MCF 10A (cell line): ENCODE measurements around the gene ERLEC1. TPM values are rescaled to one million over a fixed set of nuclear protein-coding genes. Genes with fewer than 3 reads are reported as not detected.
A peak's percentile ranks its signal among the peaks of the same experiment; 100 is the strongest.

Experiments used
- BruUV-seq: library from RNA; stranded (reverse); fragments of 400-500 nt; replicated peaks from 2 replicates; lab custom pipeline; 2021; lab: Mats Ljungman, UMichigan
- CTCF ChIA-PET: fragments of 300-600 bp; sonication (Branson Sonifier 250); formaldehyde crosslinking; extraction: SDS; loops from one replicate; lab custom pipeline; 2021; ENCODE audit warnings: antibody characterized with exemption, inconsistent platforms; lab: Yijun Ruan, JAX
- POLR2A ChIA-PET: fragments of 300-600, 350-650 bp; sonication (Branson Sonifier 250); formaldehyde crosslinking; extraction: SDS; loops from one replicate; lab custom pipeline; 2020; ENCODE audit warnings: antibody characterized with exemption, inconsistent platforms; lab: Yijun Ruan, JAX
- DNase-seq: peaks from one replicate; pipeline ENCODE4 v3.0.0-alpha.2; 2018; ENCODE audit not compliant: unreplicated experiment
- H3K27ac Mint-ChIP-seq: one replicate; pipeline ENCODE4 v1.8.0; 2022; ENCODE audit warnings: mild to moderate bottlenecking, low read depth, mixed read lengths; ENCODE audit not compliant: unreplicated experiment
- H3K27me3 Mint-ChIP-seq: one replicate; pipeline ENCODE4 v1.8.0; 2022; ENCODE audit warnings: mixed read lengths; ENCODE audit not compliant: insufficient read depth, unreplicated experiment
- H3K36me3 Mint-ChIP-seq: one replicate; pipeline ENCODE4 v1.8.0; 2022; ENCODE audit warnings: mild to moderate bottlenecking, moderate library complexity, mixed read lengths; ENCODE audit not compliant: insufficient read depth, unreplicated experiment
- H3K4me1 Mint-ChIP-seq: one replicate; pipeline ENCODE4 v1.8.0; 2022; ENCODE audit warnings: mixed read lengths; ENCODE audit not compliant: insufficient read depth, unreplicated experiment
- H3K4me3 Mint-ChIP-seq: one replicate; pipeline ENCODE4 v1.8.0; 2022; ENCODE audit warnings: mild to moderate bottlenecking, moderate library complexity, mixed read lengths; ENCODE audit not compliant: unreplicated experiment
- H3K9me3 Mint-ChIP-seq: one replicate; pipeline ENCODE4 v1.8.0; 2022; ENCODE audit warnings: mixed read lengths; ENCODE audit not compliant: unreplicated experiment
- CTCF ChIP-seq: fragments of 200-600 bp; IDR thresholded peaks from one replicate; pipeline ENCODE4 v1.8.0; 2022; ENCODE audit warnings: antibody characterized with exemption, mild to moderate bottlenecking; ENCODE audit not compliant: unreplicated experiment
- intact Hi-C: fragments of 100-400 bp; cut with micrococcal nuclease; formaldehyde crosslinking; loops from 2 replicates; pipeline ENCODE4 v1.14.1; 2022
- total RNA-seq: library from RNA; stranded (reverse); gene quantifications from 2 replicates; pipeline ENCODE4 v1.2.3, GENCODE V29; 2022

ERLEC1 gene
- total RNA-seq, 1 experiment from 2014 or later, result 51.4 TPM

GRCh38 chr2:53770264-53770663 lies 16.6 kb upstream of the ERLEC1 start:
- peaks cover 8% of the 10 kb centered on the region for H3K36me3 Mint-ChIP-seq
- intact Hi-C loops, result no loop called here
- peaks cover 25% of the 10 kb centered on the region for H3K4me1 Mint-ChIP-seq
- BruUV-seq, result no TSS peak
- peak overlapping the region; percentile 0 for H3K27ac Mint-ChIP-seq
- no peak overlapping the region for H3K4me3 Mint-ChIP-seq
- DNase-seq, result peak; percentile 58
- H3K27me3 Mint-ChIP-seq, result no peaks in the 10 kb centered on the region
- POLR2A ChIA-PET, result interaction anchor here (0.6 to 2.5 kb wide), 5 partner anchors 9 to 1255 kb away, joined by 3 to 11 read pairs (median 4); partner anchors contain the start of gene ASB3
- TF ChIP-seq CTCF, result no peak
- no peaks in the 10 kb centered on the region for H3K9me3 Mint-ChIP-seq
- CTCF ChIA-PET, result no interaction called here

- no peaks in the 10 kb centered on the region for H3K9me3 Mint-ChIP-seq
- DNase-seq, result no peak
- CTCF ChIA-PET, result interaction anchor here (0.7 to 1.0 kb wide), 2 partner anchors 67 to 579 kb away, joined by 3 to 7 read pairs; no protein-coding TSS in a partner anchor
- no peak overlapping the region for H3K4me3 Mint-ChIP-seq
- no TSS peak for BruUV-seq
- H3K27me3 Mint-ChIP-seq, result no peaks in the 10 kb centered on the region
- TF ChIP-seq CTCF, result no peak
- H3K4me1 Mint-ChIP-seq, result peaks cover 8% of the 10 kb centered on the region
- no peak overlapping the region for H3K27ac Mint-ChIP-seq
- intact Hi-C loops, result no loop called here
- peaks cover 15% of the 10 kb centered on the region for H3K36me3 Mint-ChIP-seq
- POLR2A ChIA-PET, result interaction anchor here (1.0 to 6.5 kb wide), 3 partner anchors 9 to 140 kb away, joined by 4 to 42 read pairs (median 16); partner anchors contain the start of genes ASB3, CHAC2 and ERLEC1
Measured at GRCh38 chr2:53777134-53777533, 9.7 kb upstream of the ERLEC1 start.

- intact Hi-C loops, result no loop called here
- Mint-ChIP-seq H3K27me3 (no peaks in the 10 kb centered on the region), H3K4me3 (no peak overlapping the region), H3K36me3 (peaks cover 15% of the 10 kb centered on the region), H3K9me3 (no peaks in the 10 kb centered on the region), H3K27ac (no peak overlapping the region), H3K4me1 (peaks cover 8% of the 10 kb centered on the region)
- ChIA-PET CTCF (no interaction called here), POLR2A (interaction anchor here (2.6 to 6.5 kb wide), 3 partner anchors 7 to 11 kb away, joined by 12 to 42 read pairs (median 16); partner anchors contain the start of genes ASB3, CHAC2 and ERLEC1)
- no peak for DNase-seq
- TF ChIP-seq CTCF, result no peak
- BruUV-seq, result no TSS peak
Measured at GRCh38 chr2:53778536-53779162, 8.2 kb upstream of the ERLEC1 start.

GRCh38 chr2:53780056-53780455 lies 6.8 kb upstream of the ERLEC1 start:
- ChIA-PET CTCF (interaction anchor here (0.5 to 1.0 kb wide), 2 partner anchors 11 to 532 kb away, joined by 3 read pairs; no protein-coding TSS in a partner anchor), POLR2A (interaction anchor here (0.6 to 2.6 kb wide), 2 partner anchors 12 to 1838 kb away, joined by 4 to 12 read pairs; partner anchors contain the start of genes CHAC2 and PPP4R3B)
- peaks cover 7% of the 10 kb centered on the region for H3K36me3 Mint-ChIP-seq
- peaks cover 19% of the 10 kb centered on the region for H3K4me1 Mint-ChIP-seq
- H3K27ac Mint-ChIP-seq, result no peak overlapping the region
- intact Hi-C loops, result no loop called here
- H3K9me3 Mint-ChIP-seq, result no peaks in the 10 kb centered on the region
- BruUV-seq, result no TSS peak
- TF ChIP-seq CTCF, result no peak
- H3K27me3 Mint-ChIP-seq, result no peaks in the 10 kb centered on the region
- no peak for DNase-seq
- no peak overlapping the region for H3K4me3 Mint-ChIP-seq
